HepG2 (cell line): ENCODE data around the gene HES3. TPM values are rescaled to one million over a fixed set of nuclear protein-coding genes. Genes with fewer than 3 reads are reported as not detected.

Source experiments
- AGO1 ChIP-seq: fragments of 200-400 bp; formaldehyde crosslinking; IDR thresholded peaks from 2 replicates; pipeline ENCODE4 v1.6.1; 2017; ENCODE audit warnings: mild to moderate bottlenecking, low read depth, low read length, moderate library complexity; ENCODE audit not compliant: poor library complexity, severe bottlenecking
- ARID4A ChIP-seq: sonication (generic); formaldehyde crosslinking; IDR thresholded peaks from 2 replicates; pipeline ENCODE4 v1.5.0; 2020; ENCODE audit warnings: mild to moderate bottlenecking, missing genetic modification reagents, borderline replicate concordance
- CAMTA2 ChIP-seq: sonication (generic); formaldehyde crosslinking; IDR thresholded peaks from 2 replicates; pipeline ENCODE4 v1.4.0; 2020; ENCODE audit warnings: mild to moderate bottlenecking, missing genetic modification reagents, borderline replicate concordance
- CENPX ChIP-seq: sonication (generic); formaldehyde crosslinking; IDR thresholded peaks from 2 replicates; pipeline ENCODE4 v1.9.0; 2021; ENCODE audit warnings: mild to moderate bottlenecking, missing genetic modification reagents, moderate library complexity
- GATAD2A ChIP-seq: IDR thresholded peaks from 2 replicates; pipeline ENCODE4 v1.6.1; 2016
- GPN1 ChIP-seq: sonication (generic); formaldehyde crosslinking; IDR thresholded peaks from 2 replicates; pipeline ENCODE4 v1.5.1; 2020; ENCODE audit warnings: missing genetic modification reagents, borderline replicate concordance
- JUND ChIP-seq: sonication (generic); formaldehyde crosslinking; IDR thresholded peaks from 2 replicates; pipeline ENCODE4 v1.8.0; 2022; ENCODE audit warnings: mild to moderate bottlenecking, missing genetic modification reagents
- MLX ChIP-seq: IDR thresholded peaks from 2 replicates; pipeline ENCODE4 v1.6.1; 2016
- PTBP1 ChIP-seq: fragments of 200-400 bp; formaldehyde crosslinking; IDR thresholded peaks from 2 replicates; pipeline ENCODE4 v1.6.1; 2018; ENCODE audit warnings: low read length, low read depth; ENCODE audit not compliant: poor library complexity, severe bottlenecking
- SALL1 ChIP-seq: sonication (generic); formaldehyde crosslinking; IDR thresholded peaks from 2 replicates; pipeline ENCODE4 v1.8.0; 2022; ENCODE audit warnings: mild to moderate bottlenecking, missing genetic modification reagents
- TBX3 ChIP-seq: fragments of 450-650 bp; IDR thresholded peaks from 2 replicates; pipeline ENCODE4 v1.6.1; 2017; ENCODE audit warnings: antibody characterized with exemption, mild to moderate bottlenecking, inconsistent platforms, borderline replicate concordance
- TEAD3 ChIP-seq: optimal IDR thresholded peaks from 2 replicates; pipeline ENCODE3; 2016; ENCODE audit warnings: borderline replicate concordance
- TFDP2 ChIP-seq: sonication (generic); formaldehyde crosslinking; IDR thresholded peaks from 2 replicates; pipeline ENCODE4 v1.4.0; 2020; ENCODE audit warnings: missing genetic modification reagents
- ZBTB2 ChIP-seq: sonication (generic); formaldehyde crosslinking; IDR thresholded peaks from 2 replicates; pipeline ENCODE4 v1.8.0; 2022; ENCODE audit warnings: low read depth, missing genetic modification reagents
- ZBTB8A ChIP-seq: sonication (generic); formaldehyde crosslinking; IDR thresholded peaks from 2 replicates; pipeline ENCODE4 v1.4.0; 2020; ENCODE audit warnings: mild to moderate bottlenecking, low read depth, missing genetic modification reagents, borderline replicate concordance
- ZNF205 ChIP-seq: IDR thresholded peaks from 2 replicates; pipeline ENCODE4 v1.6.1; 2018; ENCODE audit warnings: missing biosample characterization, missing genetic modification reagents
- ZNF235 ChIP-seq: sonication (generic); formaldehyde crosslinking; IDR thresholded peaks from 2 replicates; pipeline ENCODE4 v1.8.1; 2023; ENCODE audit warnings: mild to moderate bottlenecking, missing genetic modification reagents, borderline replicate concordance
- ZNF282 ChIP-seq: fragments of 450-650 bp; IDR thresholded peaks from 2 replicates; pipeline ENCODE4 v1.6.1; 2018; ENCODE audit not compliant: partially characterized antibody
- ZNF431 ChIP-seq: sonication (generic); formaldehyde crosslinking; IDR thresholded peaks from 2 replicates; pipeline ENCODE4 v1.9.0; 2022; ENCODE audit warnings: missing genetic modification reagents, low read depth, mild to moderate bottlenecking, borderline replicate concordance
- ZNF451 ChIP-seq: sonication (generic); formaldehyde crosslinking; IDR thresholded peaks from 2 replicates; pipeline ENCODE4 v1.5.0; 2020; ENCODE audit warnings: mild to moderate bottlenecking, missing genetic modification reagents
- ZNF564 ChIP-seq: sonication (generic); formaldehyde crosslinking; IDR thresholded peaks from 2 replicates; pipeline ENCODE4 v1.8.1; 2023; ENCODE audit warnings: mild to moderate bottlenecking, missing genetic modification reagents
- ZNF883 ChIP-seq: sonication (generic); formaldehyde crosslinking; IDR thresholded peaks from 2 replicates; pipeline ENCODE4 v1.5.1; 2020; ENCODE audit warnings: mild to moderate bottlenecking, missing genetic modification reagents; ENCODE audit errors: not compliant biosample characterization
- polyA plus RNA-seq, 8 experiments: library from polyadenylated mRNA; depleted of rRNA in 3 of 8; stranded (reverse) in 7 of 8; unstranded in 1 of 8; fragments of >200 nt; fragmentation: Illumina TruSeq in 4 of 8; extraction: Trizol in 4 of 8; gene quantifications; 2 replicates each; pipeline versions ENCODE4 v1.2.1 to v1.2.3, GENCODE V29; 2011 to 2016; ENCODE audit warnings: low read depth in 4 of 8, missing spikeins in 1 of 8, mixed read lengths in 1 of 8; ENCODE audit not compliant: insufficient read depth in 1 of 8
- total RNA-seq, 5 experiments: library from RNA; depleted of rRNA; stranded (reverse); fragments of >200 nt; fragmentation: Illumina TruSeq; extraction: Trizol; gene quantifications; 2 replicates each; pipeline ENCODE4 v1.2.3, GENCODE V29; 2016; ENCODE audit warnings: low read depth in 1 of 5

Gene HES3
- total and polyA plus RNA-seq, 2 of the 13 experiments (the other 11 are each of a cell fraction or from before 2014, with no cell fraction given), result not detected

- no peak for TF ChIP-seq PTBP1
- peak; percentile 71; the same call in 1 of the 2 replicates for TF ChIP-seq MLX (CRISPR knock-in tag)
- no peak for TF ChIP-seq ZNF282
- peak; percentile 99 for TF ChIP-seq ZNF235
- TF ChIP-seq CENPX (CRISPR knock-in tag), result no peak
- TF ChIP-seq GPN1 (CRISPR knock-in tag), result peak; percentile 97
- TF ChIP-seq ARID4A (CRISPR knock-in tag), result peak; percentile 95
- peak; percentile 82 for TF ChIP-seq TFDP2
- TF ChIP-seq ZNF451 (CRISPR knock-in tag), result peak; percentile 99
- peak; percentile 77 for TF ChIP-seq TEAD3 (CRISPR knock-in tag)
- peak; percentile 81; the same call in 1 of the 2 replicates for TF ChIP-seq ZBTB8A (CRISPR knock-in tag)
- peak; percentile 99 for TF ChIP-seq ZNF883 (CRISPR knock-in tag)
- peak; percentile 98 for TF ChIP-seq ZNF205 (CRISPR knock-in tag)
- TF ChIP-seq ZBTB2, result peak; percentile 79
- no peak for TF ChIP-seq TBX3
- TF ChIP-seq CAMTA2 (CRISPR knock-in tag), result peak; percentile 96; the same call in 1 of the 2 replicates
- peak; percentile 72 for TF ChIP-seq GATAD2A
- TF ChIP-seq AGO1, result no peak
- peak; percentile 91 for TF ChIP-seq ZNF431 (CRISPR knock-in tag)
- TF ChIP-seq JUND, result 0 out of 2 replicates have a peak, but pooled peaks have one; percentile 70
- TF ChIP-seq SALL1 (CRISPR knock-in tag), result peak; percentile 99
- peak; percentile 95 for TF ChIP-seq ZNF564 (CRISPR knock-in tag)
Observed at GRCh38 chr1:6245086-6245868, 1.3 kb downstream of the HES3 start (continued).
